Left ventricle myocardium inferior (tissue), 1 donor: ENCODE measurements around the gene PPWD1. TPM values are rescaled to one million over a fixed set of nuclear protein-coding genes. Genes with fewer than 3 reads are reported as not detected.

Experiments
- DNase-seq: peaks from one replicate; pipeline ENCODE4 v3.0.0-alpha.2; 2020
- H3K27ac ChIP-seq: fragments of 200-600 bp; replicated peaks from 2 replicates; pipeline ENCODE4 v1.8.0; 2021
- H3K27me3 ChIP-seq: fragments of 200-600 bp; 2 replicates; pipeline ENCODE4 v1.8.0; 2021; ENCODE audit warnings: low read depth
- H3K36me3 ChIP-seq: fragments of 200-600 bp; 2 replicates; pipeline ENCODE4 v1.8.0; 2021
- H3K4me1 ChIP-seq: fragments of 200-600 bp; 2 replicates; pipeline ENCODE4 v1.8.0; 2021
- H3K4me3 ChIP-seq: fragments of 200-600 bp; 2 replicates; pipeline ENCODE4 v1.8.0; 2021; ENCODE audit warnings: mild to moderate bottlenecking, moderate library complexity
- H3K9me3 ChIP-seq: fragments of 200-600 bp; replicated peaks from 2 replicates; pipeline ENCODE4 v1.8.0; 2021
- intact Hi-C: fragments of 100-400 bp; cut with micrococcal nuclease; formaldehyde crosslinking; loops from one replicate; pipeline ENCODE4 v1.11.0; 2022
- total RNA-seq: library from RNA; stranded (reverse); fragmentation: NEBNext Ultra II Directional; extraction: Animal tissue kit (Norgen Biotek cat#: 25700); gene quantifications from one replicate; pipeline ENCODE4 v1.2.1, GENCODE V29; 2021
- TF ChIP-seq, protein P1 (sequence below): fragments of 200-600 bp; IDR thresholded peaks from 2 replicates; pipeline ENCODE4 v1.8.0; 2021; ENCODE audit warnings: antibody characterized with exemption, mild to moderate bottlenecking, borderline replicate concordance
- donor health status: DM: no; HTN: yes; CAD: no; lungs with severe emphysema.

Gene PPWD1
- total RNA-seq, 1 donor from 2014 or later, result 19.7 TPM

DNA sequence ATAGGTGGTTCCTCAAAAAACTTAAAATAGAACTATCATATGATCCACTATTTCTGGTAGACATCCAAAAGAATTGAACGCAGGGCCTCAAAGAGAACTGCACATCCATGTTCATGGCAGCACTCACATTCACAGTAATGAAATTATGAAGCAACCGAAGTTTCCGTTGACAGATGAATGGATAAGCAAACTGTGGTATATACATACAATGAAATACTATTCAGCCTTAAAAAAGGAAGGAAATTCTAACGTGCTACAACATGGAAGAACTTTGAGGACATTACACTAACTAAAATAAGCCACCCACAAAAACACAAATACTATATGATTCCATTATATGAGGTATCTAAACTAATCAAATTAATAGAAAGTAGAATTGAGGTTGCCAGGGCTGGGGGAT lies 18.6 kb upstream of the PPWD1 start:
- H3K27me3 ChIP-seq, result no peaks in the 10 kb centered on the region
- intact Hi-C loops, result no loop called here
- no peak overlapping the region for H3K4me3 ChIP-seq
- no peaks in the 10 kb centered on the region for H3K9me3 ChIP-seq
- no peak for DNase-seq
- H3K4me1 ChIP-seq, result no peaks in the 10 kb centered on the region
- H3K27ac ChIP-seq, result no peak overlapping the region
- no peaks in the 10 kb centered on the region for H3K36me3 ChIP-seq
- TF ChIP-seq, protein P1, sequence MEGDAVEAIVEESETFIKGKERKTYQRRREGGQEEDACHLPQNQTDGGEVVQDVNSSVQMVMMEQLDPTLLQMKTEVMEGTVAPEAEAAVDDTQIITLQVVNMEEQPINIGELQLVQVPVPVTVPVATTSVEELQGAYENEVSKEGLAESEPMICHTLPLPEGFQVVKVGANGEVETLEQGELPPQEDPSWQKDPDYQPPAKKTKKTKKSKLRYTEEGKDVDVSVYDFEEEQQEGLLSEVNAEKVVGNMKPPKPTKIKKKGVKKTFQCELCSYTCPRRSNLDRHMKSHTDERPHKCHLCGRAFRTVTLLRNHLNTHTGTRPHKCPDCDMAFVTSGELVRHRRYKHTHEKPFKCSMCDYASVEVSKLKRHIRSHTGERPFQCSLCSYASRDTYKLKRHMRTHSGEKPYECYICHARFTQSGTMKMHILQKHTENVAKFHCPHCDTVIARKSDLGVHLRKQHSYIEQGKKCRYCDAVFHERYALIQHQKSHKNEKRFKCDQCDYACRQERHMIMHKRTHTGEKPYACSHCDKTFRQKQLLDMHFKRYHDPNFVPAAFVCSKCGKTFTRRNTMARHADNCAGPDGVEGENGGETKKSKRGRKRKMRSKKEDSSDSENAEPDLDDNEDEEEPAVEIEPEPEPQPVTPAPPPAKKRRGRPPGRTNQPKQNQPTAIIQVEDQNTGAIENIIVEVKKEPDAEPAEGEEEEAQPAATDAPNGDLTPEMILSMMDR, result no peak

GRCh38 chr5:65546141-65546540 lies 17.0 kb upstream of the PPWD1 start:
- H3K9me3 ChIP-seq, result no peaks in the 10 kb centered on the region
- intact Hi-C loops, result no loop called here

DNA sequence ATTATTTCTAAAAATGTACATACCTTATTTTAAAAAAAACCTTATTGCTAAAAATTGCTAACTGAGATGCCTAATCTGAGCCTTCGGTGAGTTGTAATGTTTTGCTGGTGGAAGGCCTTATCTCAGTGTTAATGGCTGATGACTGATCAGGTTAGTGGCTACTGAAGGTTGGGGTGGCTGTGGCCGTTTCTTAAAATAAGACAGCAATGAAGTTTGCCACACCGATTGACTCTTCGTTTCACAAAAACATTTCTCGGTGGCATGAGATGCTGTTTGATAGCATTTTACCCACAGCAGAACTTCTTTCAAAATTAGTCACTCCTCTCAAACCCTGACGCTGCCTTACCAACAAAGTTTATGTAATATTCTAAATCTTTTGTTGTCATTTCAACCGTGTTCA lies 14.8 kb upstream of the PPWD1 start:
- no peak overlapping the region for H3K27ac ChIP-seq

More at GRCh38 chr5:65546141-65546540, 17.0 kb upstream of the PPWD1 start:
- H3K4me3 ChIP-seq, result no peak overlapping the region
- H3K4me1 ChIP-seq, result no peaks in the 10 kb centered on the region
- TF ChIP-seq, protein P1, result no peak
- H3K27ac ChIP-seq, result no peak overlapping the region
- no peaks in the 10 kb centered on the region for H3K36me3 ChIP-seq
- H3K27me3 ChIP-seq, result no peaks in the 10 kb centered on the region
- no peak for DNase-seq

GRCh38 chr5:65553941-65554340 lies 9.2 kb upstream of the PPWD1 start:
- TF ChIP-seq, protein P1, result no peak
- intact Hi-C loops, result no loop called here
- no peak overlapping the region for H3K27ac ChIP-seq

More for the DNA sequence above, 14.8 kb upstream of the PPWD1 start:
- intact Hi-C loops, result no loop called here
- Histone ChIP-seq H3K36me3 (no peaks in the 10 kb centered on the region), H3K4me1 (no peaks in the 10 kb centered on the region), H3K9me3 (no peaks in the 10 kb centered on the region), H3K4me3 (no peak overlapping the region), H3K27me3 (no peaks in the 10 kb centered on the region)
- no peak for DNase-seq
- TF ChIP-seq, protein P1, result no peak

GRCh38 chr5:65555287-65555686 lies 7.8 kb upstream of the PPWD1 start:
- no peak overlapping the region for H3K4me3 ChIP-seq
- no peak for DNase-seq
- intact Hi-C loops, result no loop called here
- no peaks in the 10 kb centered on the region for H3K27me3 ChIP-seq
- no peaks in the 10 kb centered on the region for H3K36me3 ChIP-seq
- no peak overlapping the region for H3K27ac ChIP-seq
- TF ChIP-seq, protein P1, result no peak
- H3K9me3 ChIP-seq, result no peaks in the 10 kb centered on the region
- no peaks in the 10 kb centered on the region for H3K4me1 ChIP-seq

More at GRCh38 chr5:65553941-65554340, 9.2 kb upstream of the PPWD1 start:
- DNase-seq, result no peak
- Histone ChIP-seq H3K4me1 (no peaks in the 10 kb centered on the region), H3K9me3 (no peaks in the 10 kb centered on the region), H3K36me3 (no peaks in the 10 kb centered on the region), H3K27me3 (no peaks in the 10 kb centered on the region), H3K4me3 (no peak overlapping the region)
